GM23338 (cell line): ENCODE data around the gene ROR1. TPM values are rescaled to one million over a fixed set of nuclear protein-coding genes. Genes with fewer than 3 reads are reported as not detected.

Source experiments
- ATAC-seq: fragments of 200-7000 bp; cut with Tn5 transposase; 3 replicates; pipeline ENCODE4 v1.9.1; 2020
- DNase-seq: peaks from one replicate; pipeline ENCODE4 v3.0.0-alpha.2; 2015; ENCODE audit warnings: low spot score
- H2AFZ ChIP-seq: fragments of 200-600 bp; sonication (generic); 2 replicates; pipeline ENCODE4 v1.8.0; 2016; ENCODE audit warnings: antibody characterized with exemption, mild to moderate bottlenecking, moderate library complexity
- H3F3A ChIP-seq: fragments of 200-600 bp; sonication (generic); replicated peaks from 2 replicates; pipeline ENCODE4 v1.8.0; 2017; ENCODE audit warnings: antibody characterized with exemption, mixed run types, low read depth
- H3K27ac ChIP-seq: fragments of 200-600 bp; sonication (generic); 2 replicates; pipeline ENCODE4 v1.6.1; 2016; ENCODE audit warnings: low read depth
- H3K27me3 ChIP-seq: fragments of 200-600 bp; sonication (generic); 2 replicates; pipeline ENCODE4 v1.8.0; 2016; ENCODE audit warnings: mild to moderate bottlenecking, mixed run types, moderate library complexity; ENCODE audit not compliant: insufficient read depth
- H3K36me3 ChIP-seq: fragments of 200-600 bp; sonication (generic); 2 replicates; pipeline ENCODE4 v1.8.0; 2016; ENCODE audit warnings: mild to moderate bottlenecking; ENCODE audit not compliant: insufficient read depth
- H3K4me1 ChIP-seq: fragments of 200-600 bp; sonication (generic); 2 replicates; pipeline ENCODE4 v1.8.0; 2016; ENCODE audit warnings: mild to moderate bottlenecking, moderate library complexity; ENCODE audit not compliant: insufficient read depth
- H3K4me2 ChIP-seq: fragments of 200-600 bp; sonication (generic); 2 replicates; pipeline ENCODE4 v1.7.1; 2017; ENCODE audit warnings: mixed run types
- H3K4me3 ChIP-seq: fragments of 200-600 bp; sonication (generic); 2 replicates; pipeline ENCODE4 v1.6.1; 2016; ENCODE audit warnings: mixed run types
- H3K79me2 ChIP-seq: fragments of 200-600 bp; sonication (generic); replicated peaks from 2 replicates; pipeline ENCODE4 v1.8.0; 2017; ENCODE audit warnings: mild to moderate bottlenecking; ENCODE audit not compliant: insufficient read depth
- H3K9me2 ChIP-seq: fragments of 200-600 bp; sonication (generic); 2 replicates; pipeline ENCODE4 v1.8.0; 2017; ENCODE audit not compliant: insufficient read depth
- H4K20me1 ChIP-seq: fragments of 200-600 bp; sonication (generic); replicated peaks from 2 replicates; pipeline ENCODE4 v1.8.0; 2017; ENCODE audit warnings: mild to moderate bottlenecking; ENCODE audit not compliant: insufficient read depth
- H3K27ac Mint-ChIP-seq: 2 replicates; pipeline ENCODE4 v1.8.0; 2020; ENCODE audit warnings: inconsistent platforms, mild to moderate bottlenecking, moderate library complexity, mixed read lengths
- H3K27me3 Mint-ChIP-seq: 3 replicates; pipeline ENCODE4 v1.8.0; 2022; ENCODE audit warnings: low read depth, mild to moderate bottlenecking, moderate library complexity, mixed read lengths, inconsistent platforms; ENCODE audit not compliant: insufficient read depth, poor library complexity
- H3K36me3 Mint-ChIP-seq: 3 replicates; pipeline ENCODE4 v1.8.0; 2021; ENCODE audit warnings: low read depth, mild to moderate bottlenecking, inconsistent platforms, moderate library complexity, mixed read lengths
- H3K4me1 Mint-ChIP-seq: 3 replicates; pipeline ENCODE4 v1.8.0; 2020; ENCODE audit warnings: mild to moderate bottlenecking, inconsistent platforms, mixed read lengths
- H3K4me3 Mint-ChIP-seq: 3 replicates; pipeline ENCODE4 v1.8.0; 2021; ENCODE audit warnings: moderate library complexity, mild to moderate bottlenecking, inconsistent platforms, mixed read lengths
- H3K9me3 Mint-ChIP-seq: 3 replicates; pipeline ENCODE4 v1.8.0; 2020; ENCODE audit warnings: moderate library complexity, mild to moderate bottlenecking, inconsistent platforms, mixed read lengths
- CREB1 ChIP-seq: fragments of 250-450 bp; sonication (Bioruptor Pico); IDR thresholded peaks from 2 replicates; pipeline ENCODE4 v1.5.0; 2020; ENCODE audit warnings: low read depth, mild to moderate bottlenecking, moderate library complexity
- EZH2 ChIP-seq: fragments of 200-600 bp; sonication (generic); IDR thresholded peaks from one replicate; pipeline ENCODE4 v1.8.0; 2017; ENCODE audit warnings: antibody characterized with exemption, mild to moderate bottlenecking, low read depth; ENCODE audit not compliant: unreplicated experiment
- EZH2phosphoT487 ChIP-seq: fragments of 200-600 bp; sonication (generic); IDR thresholded peaks from one replicate; pipeline ENCODE4 v1.8.1; 2018; ENCODE audit warnings: antibody characterized with exemption; ENCODE audit not compliant: unreplicated experiment
- JUNB ChIP-seq: IDR thresholded peaks from one replicate; pipeline ENCODE4 v1.6.1; 2016; ENCODE audit warnings: antibody characterized with exemption; ENCODE audit not compliant: unreplicated experiment
- NANOG ChIP-seq: IDR thresholded peaks from 2 replicates; pipeline ENCODE4 v1.6.1; 2016; ENCODE audit warnings: antibody characterized with exemption, borderline replicate concordance
- POLR2AphosphoS5 ChIP-seq: IDR thresholded peaks from 2 replicates; pipeline ENCODE4 v1.6.1; 2016; ENCODE audit warnings: antibody characterized with exemption, low read depth
- STAT1 ChIP-seq: IDR thresholded peaks from one replicate; pipeline ENCODE4 v1.6.1; 2016; ENCODE audit warnings: antibody characterized with exemption; ENCODE audit not compliant: unreplicated experiment
- ZNF114 ChIP-seq: fragments of 250-450 bp; sonication (Bioruptor Pico); IDR thresholded peaks from 2 replicates; pipeline ENCODE4 v1.5.0; 2020; ENCODE audit warnings: mild to moderate bottlenecking, moderate library complexity
- ZNF331 ChIP-seq: fragments of 250-450 bp; sonication (Bioruptor Pico); IDR thresholded peaks from 2 replicates; pipeline ENCODE4 v1.5.0; 2020; ENCODE audit warnings: low read depth, mild to moderate bottlenecking, moderate library complexity
- polyA plus RNA-seq: library from polyadenylated mRNA; unstranded; fragments of >200 nt; fragmentation: Nextera tagmentation; extraction: Ambion mirVana; gene quantifications from 2 replicates; pipeline ENCODE4 v1.2.1, GENCODE V29; 2016
- total RNA-seq: library from RNA; depleted of rRNA; stranded (reverse); fragments of >200 nt; shearing (Covaris generic); gene quantifications from 2 replicates; pipeline ENCODE4 v1.2.3, GENCODE V29; 2014
- TF ChIP-seq, protein P1 (sequence below): IDR thresholded peaks from 2 replicates; pipeline ENCODE4 v1.6.1; 2016; ENCODE audit warnings: antibody characterized with exemption
- TF ChIP-seq, protein P2 (sequence below), 2 experiments: fragments of 200-600 bp in 1 of 2; sonication (generic) in 1 of 2; conservative IDR thresholded peaks; 2 replicates each; pipeline versions ENCODE4 v1.5.1 to v1.6.1; 2016 to 2017; ENCODE audit warnings: antibody characterized with exemption in 2 of 2, low read depth in 2 of 2, mild to moderate bottlenecking in 2 of 2, moderate library complexity in 1 of 2
- TF ChIP-seq, protein P3 (sequence below): fragments of 250-450 bp; sonication (Bioruptor Pico); IDR thresholded peaks from 2 replicates; pipeline ENCODE4 v1.5.0; 2020; ENCODE audit warnings: mild to moderate bottlenecking, moderate library complexity
- TF ChIP-seq, protein P4 (sequence below): IDR thresholded peaks from one replicate; pipeline ENCODE4 v1.6.1; 2018; ENCODE audit warnings: antibody characterized with exemption; ENCODE audit not compliant: unreplicated experiment

ROR1 gene
- total and polyA plus RNA-seq, 2 experiments from 2014 or later: 59.7 to 96.0 TPM

DNA sequence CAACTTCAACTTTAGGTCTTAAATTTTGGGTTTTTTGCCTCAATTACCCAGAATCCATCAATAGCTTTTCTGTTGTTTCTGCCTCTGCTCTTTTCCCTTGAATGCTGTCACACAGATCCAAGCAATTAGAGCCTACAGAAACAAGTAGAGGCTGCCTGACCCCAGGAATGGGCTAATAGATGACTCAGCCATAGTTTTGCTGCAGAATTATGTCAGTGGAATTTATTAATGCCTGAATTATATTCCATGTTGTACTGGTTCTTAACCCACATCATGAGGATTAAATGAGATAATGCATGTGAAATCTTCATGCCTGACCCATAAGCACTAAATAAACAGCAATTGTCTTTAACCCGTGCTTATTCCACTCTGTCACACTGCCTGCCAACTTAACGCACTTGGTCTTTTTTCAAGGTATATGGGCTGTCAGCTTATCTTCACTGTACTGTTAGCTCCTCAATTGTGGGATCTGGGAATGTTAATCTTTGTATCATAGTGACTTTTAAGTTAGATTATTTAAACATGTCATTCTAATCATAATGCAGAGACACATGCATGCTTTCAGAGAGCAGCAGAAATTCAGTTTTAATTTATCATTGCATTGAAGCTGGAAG lies 213.3 kb downstream of the ROR1 start:
- Histone ChIP-seq H3K4me2 (no peak overlapping the region), H2AFZ (no peak overlapping the region), H3K27me3 (no peaks in the 10 kb centered on the region), H3K4me3 (no peak overlapping the region), H3K79me2 (peaks cover 76% of the 10 kb centered on the region), H3F3A (no peaks in the 10 kb centered on the region), H3K4me1 (peaks cover 17% of the 10 kb centered on the region), H3K27ac (no peak overlapping the region), H4K20me1 (peaks cover 39% of the 10 kb centered on the region), H3K36me3 (no peaks in the 10 kb centered on the region), H3K9me2 (no peaks in the 10 kb centered on the region)
- H3K36me3 Mint-ChIP-seq: peaks cover 5% of the 10 kb centered on the region; the same call in 2 of the 3 replicates
- peaks cover 29% of the 10 kb centered on the region for H3K4me1 Mint-ChIP-seq
- no peak overlapping the region for H3K4me3 Mint-ChIP-seq
- H3K9me3 Mint-ChIP-seq: no peaks in the 10 kb centered on the region
- ATAC-seq (no peak), DNase-seq (no peak)
- no peak overlapping the region for H3K27ac Mint-ChIP-seq
- TF ChIP-seq NANOG: no peak
- TF ChIP-seq ZNF114: no peak
- TF ChIP-seq ZNF331: no peak
- TF ChIP-seq STAT1: no peak
- TF ChIP-seq, protein P1, sequence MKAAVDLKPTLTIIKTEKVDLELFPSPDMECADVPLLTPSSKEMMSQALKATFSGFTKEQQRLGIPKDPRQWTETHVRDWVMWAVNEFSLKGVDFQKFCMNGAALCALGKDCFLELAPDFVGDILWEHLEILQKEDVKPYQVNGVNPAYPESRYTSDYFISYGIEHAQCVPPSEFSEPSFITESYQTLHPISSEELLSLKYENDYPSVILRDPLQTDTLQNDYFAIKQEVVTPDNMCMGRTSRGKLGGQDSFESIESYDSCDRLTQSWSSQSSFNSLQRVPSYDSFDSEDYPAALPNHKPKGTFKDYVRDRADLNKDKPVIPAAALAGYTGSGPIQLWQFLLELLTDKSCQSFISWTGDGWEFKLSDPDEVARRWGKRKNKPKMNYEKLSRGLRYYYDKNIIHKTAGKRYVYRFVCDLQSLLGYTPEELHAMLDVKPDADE: no peak
- TF ChIP-seq, protein P2, sequence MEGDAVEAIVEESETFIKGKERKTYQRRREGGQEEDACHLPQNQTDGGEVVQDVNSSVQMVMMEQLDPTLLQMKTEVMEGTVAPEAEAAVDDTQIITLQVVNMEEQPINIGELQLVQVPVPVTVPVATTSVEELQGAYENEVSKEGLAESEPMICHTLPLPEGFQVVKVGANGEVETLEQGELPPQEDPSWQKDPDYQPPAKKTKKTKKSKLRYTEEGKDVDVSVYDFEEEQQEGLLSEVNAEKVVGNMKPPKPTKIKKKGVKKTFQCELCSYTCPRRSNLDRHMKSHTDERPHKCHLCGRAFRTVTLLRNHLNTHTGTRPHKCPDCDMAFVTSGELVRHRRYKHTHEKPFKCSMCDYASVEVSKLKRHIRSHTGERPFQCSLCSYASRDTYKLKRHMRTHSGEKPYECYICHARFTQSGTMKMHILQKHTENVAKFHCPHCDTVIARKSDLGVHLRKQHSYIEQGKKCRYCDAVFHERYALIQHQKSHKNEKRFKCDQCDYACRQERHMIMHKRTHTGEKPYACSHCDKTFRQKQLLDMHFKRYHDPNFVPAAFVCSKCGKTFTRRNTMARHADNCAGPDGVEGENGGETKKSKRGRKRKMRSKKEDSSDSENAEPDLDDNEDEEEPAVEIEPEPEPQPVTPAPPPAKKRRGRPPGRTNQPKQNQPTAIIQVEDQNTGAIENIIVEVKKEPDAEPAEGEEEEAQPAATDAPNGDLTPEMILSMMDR (conservative IDR thresholded peaks at IDR 0.05; ENCODE audit: low read depth in 2 of 2): no peak
- no peak for TF ChIP-seq EZH2
- TF ChIP-seq, protein P3, sequence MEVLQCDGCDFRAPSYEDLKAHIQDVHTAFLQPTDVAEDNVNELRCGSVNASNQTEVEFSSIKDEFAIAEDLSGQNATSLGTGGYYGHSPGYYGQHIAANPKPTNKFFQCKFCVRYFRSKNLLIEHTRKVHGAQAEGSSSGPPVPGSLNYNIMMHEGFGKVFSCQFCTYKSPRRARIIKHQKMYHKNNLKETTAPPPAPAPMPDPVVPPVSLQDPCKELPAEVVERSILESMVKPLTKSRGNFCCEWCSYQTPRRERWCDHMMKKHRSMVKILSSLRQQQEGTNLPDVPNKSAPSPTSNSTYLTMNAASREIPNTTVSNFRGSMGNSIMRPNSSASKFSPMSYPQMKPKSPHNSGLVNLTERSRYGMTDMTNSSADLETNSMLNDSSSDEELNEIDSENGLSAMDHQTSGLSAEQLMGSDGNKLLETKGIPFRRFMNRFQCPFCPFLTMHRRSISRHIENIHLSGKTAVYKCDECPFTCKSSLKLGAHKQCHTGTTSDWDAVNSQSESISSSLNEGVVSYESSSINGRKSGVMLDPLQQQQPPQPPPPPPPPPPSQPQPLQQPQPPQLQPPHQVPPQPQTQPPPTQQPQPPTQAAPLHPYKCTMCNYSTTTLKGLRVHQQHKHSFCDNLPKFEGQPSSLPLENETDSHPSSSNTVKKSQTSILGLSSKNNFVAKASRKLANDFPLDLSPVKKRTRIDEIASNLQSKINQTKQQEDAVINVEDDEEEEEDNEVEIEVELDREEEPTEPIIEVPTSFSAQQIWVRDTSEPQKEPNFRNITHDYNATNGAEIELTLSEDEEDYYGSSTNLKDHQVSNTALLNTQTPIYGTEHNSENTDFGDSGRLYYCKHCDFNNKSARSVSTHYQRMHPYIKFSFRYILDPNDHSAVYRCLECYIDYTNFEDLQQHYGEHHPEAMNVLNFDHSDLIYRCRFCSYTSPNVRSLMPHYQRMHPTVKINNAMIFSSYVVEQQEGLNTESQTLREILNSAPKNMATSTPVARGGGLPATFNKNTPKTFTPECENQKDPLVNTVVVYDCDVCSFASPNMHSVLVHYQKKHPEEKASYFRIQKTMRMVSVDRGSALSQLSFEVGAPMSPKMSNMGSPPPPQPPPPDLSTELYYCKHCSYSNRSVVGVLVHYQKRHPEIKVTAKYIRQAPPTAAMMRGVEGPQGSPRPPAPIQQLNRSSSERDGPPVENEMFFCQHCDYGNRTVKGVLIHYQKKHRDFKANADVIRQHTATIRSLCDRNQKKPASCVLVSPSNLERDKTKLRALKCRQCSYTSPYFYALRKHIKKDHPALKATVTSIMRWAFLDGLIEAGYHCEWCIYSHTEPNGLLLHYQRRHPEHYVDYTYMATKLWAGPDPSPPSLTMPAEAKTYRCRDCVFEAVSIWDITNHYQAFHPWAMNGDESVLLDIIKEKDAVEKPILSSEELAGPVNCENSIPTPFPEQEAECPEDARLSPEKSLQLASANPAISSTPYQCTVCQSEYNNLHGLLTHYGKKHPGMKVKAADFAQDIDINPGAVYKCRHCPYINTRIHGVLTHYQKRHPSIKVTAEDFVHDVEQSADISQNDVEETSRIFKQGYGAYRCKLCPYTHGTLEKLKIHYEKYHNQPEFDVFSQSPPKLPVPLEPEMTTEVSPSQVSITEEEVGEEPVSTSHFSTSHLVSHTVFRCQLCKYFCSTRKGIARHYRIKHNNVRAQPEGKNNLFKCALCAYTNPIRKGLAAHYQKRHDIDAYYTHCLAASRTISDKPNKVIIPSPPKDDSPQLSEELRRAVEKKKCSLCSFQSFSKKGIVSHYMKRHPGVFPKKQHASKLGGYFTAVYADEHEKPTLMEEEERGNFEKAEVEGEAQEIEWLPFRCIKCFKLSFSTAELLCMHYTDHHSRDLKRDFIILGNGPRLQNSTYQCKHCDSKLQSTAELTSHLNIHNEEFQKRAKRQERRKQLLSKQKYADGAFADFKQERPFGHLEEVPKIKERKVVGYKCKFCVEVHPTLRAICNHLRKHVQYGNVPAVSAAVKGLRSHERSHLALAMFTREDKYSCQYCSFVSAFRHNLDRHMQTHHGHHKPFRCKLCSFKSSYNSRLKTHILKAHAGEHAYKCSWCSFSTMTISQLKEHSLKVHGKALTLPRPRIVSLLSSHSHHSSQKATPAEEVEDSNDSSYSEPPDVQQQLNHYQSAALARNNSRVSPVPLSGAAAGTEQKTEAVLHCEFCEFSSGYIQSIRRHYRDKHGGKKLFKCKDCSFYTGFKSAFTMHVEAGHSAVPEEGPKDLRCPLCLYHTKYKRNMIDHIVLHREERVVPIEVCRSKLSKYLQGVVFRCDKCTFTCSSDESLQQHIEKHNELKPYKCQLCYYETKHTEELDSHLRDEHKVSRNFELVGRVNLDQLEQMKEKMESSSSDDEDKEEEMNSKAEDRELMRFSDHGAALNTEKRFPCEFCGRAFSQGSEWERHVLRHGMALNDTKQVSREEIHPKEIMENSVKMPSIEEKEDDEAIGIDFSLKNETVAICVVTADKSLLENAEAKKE (CRISPR knock-in tag): no peak
- TF ChIP-seq EZH2phosphoT487: no peak
- no peak for TF ChIP-seq CREB1
- TF ChIP-seq, protein P4, sequence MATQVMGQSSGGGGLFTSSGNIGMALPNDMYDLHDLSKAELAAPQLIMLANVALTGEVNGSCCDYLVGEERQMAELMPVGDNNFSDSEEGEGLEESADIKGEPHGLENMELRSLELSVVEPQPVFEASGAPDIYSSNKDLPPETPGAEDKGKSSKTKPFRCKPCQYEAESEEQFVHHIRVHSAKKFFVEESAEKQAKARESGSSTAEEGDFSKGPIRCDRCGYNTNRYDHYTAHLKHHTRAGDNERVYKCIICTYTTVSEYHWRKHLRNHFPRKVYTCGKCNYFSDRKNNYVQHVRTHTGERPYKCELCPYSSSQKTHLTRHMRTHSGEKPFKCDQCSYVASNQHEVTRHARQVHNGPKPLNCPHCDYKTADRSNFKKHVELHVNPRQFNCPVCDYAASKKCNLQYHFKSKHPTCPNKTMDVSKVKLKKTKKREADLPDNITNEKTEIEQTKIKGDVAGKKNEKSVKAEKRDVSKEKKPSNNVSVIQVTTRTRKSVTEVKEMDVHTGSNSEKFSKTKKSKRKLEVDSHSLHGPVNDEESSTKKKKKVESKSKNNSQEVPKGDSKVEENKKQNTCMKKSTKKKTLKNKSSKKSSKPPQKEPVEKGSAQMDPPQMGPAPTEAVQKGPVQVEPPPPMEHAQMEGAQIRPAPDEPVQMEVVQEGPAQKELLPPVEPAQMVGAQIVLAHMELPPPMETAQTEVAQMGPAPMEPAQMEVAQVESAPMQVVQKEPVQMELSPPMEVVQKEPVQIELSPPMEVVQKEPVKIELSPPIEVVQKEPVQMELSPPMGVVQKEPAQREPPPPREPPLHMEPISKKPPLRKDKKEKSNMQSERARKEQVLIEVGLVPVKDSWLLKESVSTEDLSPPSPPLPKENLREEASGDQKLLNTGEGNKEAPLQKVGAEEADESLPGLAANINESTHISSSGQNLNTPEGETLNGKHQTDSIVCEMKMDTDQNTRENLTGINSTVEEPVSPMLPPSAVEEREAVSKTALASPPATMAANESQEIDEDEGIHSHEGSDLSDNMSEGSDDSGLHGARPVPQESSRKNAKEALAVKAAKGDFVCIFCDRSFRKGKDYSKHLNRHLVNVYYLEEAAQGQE: no peak
- TF ChIP-seq POLR2AphosphoS5: no peak
- no peak for TF ChIP-seq JUNB
- H3K27me3 Mint-ChIP-seq: peaks cover 5% of the 10 kb centered on the region
